GM23338 (cell line): Measurements from ENCODE around the gene TUBA4B. TPM values are rescaled to one million over a fixed set of nuclear protein-coding genes. Genes with fewer than 3 reads are reported as not detected.
A peak's percentile ranks its signal among the peaks of the same experiment; 100 is the strongest.

Experiments used
- ATAC-seq: fragments of 200-7000 bp; cut with Tn5 transposase; 3 replicates; pipeline ENCODE4 v1.9.1; 2020
- DNase-seq: peaks from one replicate; pipeline ENCODE4 v3.0.0-alpha.2; 2015; ENCODE audit warnings: low spot score
- H2AFZ ChIP-seq: fragments of 200-600 bp; sonication (generic); 2 replicates; pipeline ENCODE4 v1.8.0; 2016; ENCODE audit warnings: antibody characterized with exemption, mild to moderate bottlenecking, moderate library complexity
- H3F3A ChIP-seq: fragments of 200-600 bp; sonication (generic); replicated peaks from 2 replicates; pipeline ENCODE4 v1.8.0; 2017; ENCODE audit warnings: antibody characterized with exemption, mixed run types, low read depth
- H3K27ac ChIP-seq: fragments of 200-600 bp; sonication (generic); 2 replicates; pipeline ENCODE4 v1.6.1; 2016; ENCODE audit warnings: low read depth
- H3K27me3 ChIP-seq: fragments of 200-600 bp; sonication (generic); 2 replicates; pipeline ENCODE4 v1.8.0; 2016; ENCODE audit warnings: mild to moderate bottlenecking, mixed run types, moderate library complexity; ENCODE audit not compliant: insufficient read depth
- H3K36me3 ChIP-seq: fragments of 200-600 bp; sonication (generic); 2 replicates; pipeline ENCODE4 v1.8.0; 2016; ENCODE audit warnings: mild to moderate bottlenecking; ENCODE audit not compliant: insufficient read depth
- H3K4me1 ChIP-seq: fragments of 200-600 bp; sonication (generic); 2 replicates; pipeline ENCODE4 v1.8.0; 2016; ENCODE audit warnings: mild to moderate bottlenecking, moderate library complexity; ENCODE audit not compliant: insufficient read depth
- H3K4me2 ChIP-seq: fragments of 200-600 bp; sonication (generic); 2 replicates; pipeline ENCODE4 v1.7.1; 2017; ENCODE audit warnings: mixed run types
- H3K4me3 ChIP-seq: fragments of 200-600 bp; sonication (generic); 2 replicates; pipeline ENCODE4 v1.6.1; 2016; ENCODE audit warnings: mixed run types
- H3K79me2 ChIP-seq: fragments of 200-600 bp; sonication (generic); replicated peaks from 2 replicates; pipeline ENCODE4 v1.8.0; 2017; ENCODE audit warnings: mild to moderate bottlenecking; ENCODE audit not compliant: insufficient read depth
- H3K9me2 ChIP-seq: fragments of 200-600 bp; sonication (generic); 2 replicates; pipeline ENCODE4 v1.8.0; 2017; ENCODE audit not compliant: insufficient read depth
- H4K20me1 ChIP-seq: fragments of 200-600 bp; sonication (generic); replicated peaks from 2 replicates; pipeline ENCODE4 v1.8.0; 2017; ENCODE audit warnings: mild to moderate bottlenecking; ENCODE audit not compliant: insufficient read depth
- H3K27ac Mint-ChIP-seq: 2 replicates; pipeline ENCODE4 v1.8.0; 2020; ENCODE audit warnings: inconsistent platforms, mild to moderate bottlenecking, moderate library complexity, mixed read lengths
- H3K27me3 Mint-ChIP-seq: 3 replicates; pipeline ENCODE4 v1.8.0; 2022; ENCODE audit warnings: low read depth, mild to moderate bottlenecking, moderate library complexity, mixed read lengths, inconsistent platforms; ENCODE audit not compliant: insufficient read depth, poor library complexity
- H3K36me3 Mint-ChIP-seq: 3 replicates; pipeline ENCODE4 v1.8.0; 2021; ENCODE audit warnings: low read depth, mild to moderate bottlenecking, inconsistent platforms, moderate library complexity, mixed read lengths
- H3K4me1 Mint-ChIP-seq: 3 replicates; pipeline ENCODE4 v1.8.0; 2020; ENCODE audit warnings: mild to moderate bottlenecking, inconsistent platforms, mixed read lengths
- H3K4me3 Mint-ChIP-seq: 3 replicates; pipeline ENCODE4 v1.8.0; 2021; ENCODE audit warnings: moderate library complexity, mild to moderate bottlenecking, inconsistent platforms, mixed read lengths
- H3K9me3 Mint-ChIP-seq: 3 replicates; pipeline ENCODE4 v1.8.0; 2020; ENCODE audit warnings: moderate library complexity, mild to moderate bottlenecking, inconsistent platforms, mixed read lengths
- CREB1 ChIP-seq: fragments of 250-450 bp; sonication (Bioruptor Pico); IDR thresholded peaks from 2 replicates; pipeline ENCODE4 v1.5.0; 2020; ENCODE audit warnings: low read depth, mild to moderate bottlenecking, moderate library complexity
- CTCF ChIP-seq, 2 experiments: fragments of 200-600 bp in 1 of 2; sonication (generic) in 1 of 2; conservative IDR thresholded peaks; 2 replicates each; pipeline versions ENCODE4 v1.5.1 to v1.6.1; 2016 to 2017; ENCODE audit warnings: antibody characterized with exemption in 2 of 2, low read depth in 2 of 2, mild to moderate bottlenecking in 2 of 2, moderate library complexity in 1 of 2
- EZH2phosphoT487 ChIP-seq: fragments of 200-600 bp; sonication (generic); IDR thresholded peaks from one replicate; pipeline ENCODE4 v1.8.1; 2018; ENCODE audit warnings: antibody characterized with exemption; ENCODE audit not compliant: unreplicated experiment
- JUNB ChIP-seq: IDR thresholded peaks from one replicate; pipeline ENCODE4 v1.6.1; 2016; ENCODE audit warnings: antibody characterized with exemption; ENCODE audit not compliant: unreplicated experiment
- POLR2AphosphoS5 ChIP-seq: IDR thresholded peaks from 2 replicates; pipeline ENCODE4 v1.6.1; 2016; ENCODE audit warnings: antibody characterized with exemption, low read depth
- REST ChIP-seq: IDR thresholded peaks from one replicate; pipeline ENCODE4 v1.6.1; 2018; ENCODE audit warnings: antibody characterized with exemption; ENCODE audit not compliant: unreplicated experiment
- ZNF114 ChIP-seq: fragments of 250-450 bp; sonication (Bioruptor Pico); IDR thresholded peaks from 2 replicates; pipeline ENCODE4 v1.5.0; 2020; ENCODE audit warnings: mild to moderate bottlenecking, moderate library complexity
- ZNF331 ChIP-seq: fragments of 250-450 bp; sonication (Bioruptor Pico); IDR thresholded peaks from 2 replicates; pipeline ENCODE4 v1.5.0; 2020; ENCODE audit warnings: low read depth, mild to moderate bottlenecking, moderate library complexity
- ZNF462 ChIP-seq: fragments of 250-450 bp; sonication (Bioruptor Pico); IDR thresholded peaks from 2 replicates; pipeline ENCODE4 v1.5.0; 2020; ENCODE audit warnings: mild to moderate bottlenecking, moderate library complexity
- polyA plus RNA-seq: library from polyadenylated mRNA; unstranded; fragments of >200 nt; fragmentation: Nextera tagmentation; extraction: Ambion mirVana; gene quantifications from 2 replicates; pipeline ENCODE4 v1.2.1, GENCODE V29; 2016
- total RNA-seq: library from RNA; depleted of rRNA; stranded (reverse); fragments of >200 nt; shearing (Covaris generic); gene quantifications from 2 replicates; pipeline ENCODE4 v1.2.3, GENCODE V29; 2014

Gene TUBA4B
- total and polyA plus RNA-seq, 2 experiments from 2014 or later, result 0.14 TPM; not detected in 1

GRCh38 chr2:219248845-219249202 lies 4.2 kb upstream of the TUBA4B start (continued):
- TF ChIP-seq ZNF331 (CRISPR knock-in tag) (no peak), ZNF114 (CRISPR knock-in tag) (no peak), JUNB (no peak), REST (no peak), POLR2AphosphoS5 (no peak), EZH2phosphoT487 (no peak), CREB1 (CRISPR knock-in tag) (no peak)

- Histone ChIP-seq H3K4me1 (peaks cover 15% of the 10 kb centered on the region), H4K20me1 (no peaks in the 10 kb centered on the region)
- peak overlapping the region; percentile 18; the same call in 1 of the 3 replicates for H3K4me3 Mint-ChIP-seq
- TF ChIP-seq CREB1 (CRISPR knock-in tag), result no peak
- TF ChIP-seq CTCF (conservative IDR thresholded peaks at IDR 0.05; ENCODE audit: low read depth in 2 of 2), result no peak
- no peak for TF ChIP-seq EZH2phosphoT487
- TF ChIP-seq ZNF114 (CRISPR knock-in tag), result no peak
- no peak for TF ChIP-seq ZNF462 (CRISPR knock-in tag)
Observed at GRCh38 chr2:219249203-219249980, 3.7 kb upstream of the TUBA4B start.

More at GRCh38 chr2:219249203-219249980, 3.7 kb upstream of the TUBA4B start:
- Histone ChIP-seq H3K27ac (peak overlapping the region; percentile 32; the same call in 1 of the 2 replicates), H2AFZ (no peak overlapping the region), H3K27me3 (peaks cover 20% of the 10 kb centered on the region), H3F3A (no peaks in the 10 kb centered on the region), H3K4me3 (no peak overlapping the region), H3K36me3 (peaks cover 3% of the 10 kb centered on the region; the same call in 1 of the 2 replicates), H3K9me2 (no peaks in the 10 kb centered on the region), H3K79me2 (0 out of 2 replicates have a peak, but pooled peaks cover 4% of the 10 kb centered on the region), H3K4me2 (no peak overlapping the region)
- DNase-seq (peak; percentile 14), ATAC-seq (no peak)
- Mint-ChIP-seq H3K36me3 (peaks cover 44% of the 10 kb centered on the region), H3K9me3 (no peaks in the 10 kb centered on the region), H3K27ac (peak overlapping the region; percentile 75), H3K4me1 (peaks cover 47% of the 10 kb centered on the region), H3K27me3 (peaks cover 24% of the 10 kb centered on the region)
